Fibroblast of villous mesenchyme (primary cell): ENCODE results near the gene RASD1. TPM values are rescaled to one million over a fixed set of nuclear protein-coding genes. Genes with fewer than 3 reads are reported as not detected.

Experiments used
- DNase-seq: peaks from one replicate; pipeline ENCODE4 v3.0.0-alpha.2; 2010; ENCODE audit warnings: low read depth
- H3K4me3 ChIP-seq: 2 replicates; pipeline ENCODE4 v1.5.1; 2011; ENCODE audit warnings: low read depth, mild to moderate bottlenecking, low read length
- CTCF ChIP-seq: IDR thresholded peaks from 2 replicates; pipeline ENCODE4 v1.5.1; 2012; ENCODE audit warnings: low read depth, mild to moderate bottlenecking, low read length; ENCODE audit not compliant: insufficient read depth
- total RNA-seq: library from RNA; depleted of rRNA; stranded (reverse); fragments of >200 nt; gene quantifications from 2 replicates; pipeline ENCODE4 v1.2.3, GENCODE V29; 2012

Gene RASD1
- total RNA-seq, 1 donor, result 0.86 TPM

GRCh38 chr17:17527534-17527933 lies 31.3 kb upstream of the RASD1 start:
- DNase-seq, result no peak
- no peak overlapping the region for H3K4me3 ChIP-seq
- no peak for TF ChIP-seq CTCF

GRCh38 chr17:17526369-17526768 lies 30.2 kb upstream of the RASD1 start:
- H3K4me3 ChIP-seq, result no peak overlapping the region
- no peak for DNase-seq
- TF ChIP-seq CTCF, result no peak

GRCh38 chr17:17525956-17526355 lies 29.8 kb upstream of the RASD1 start:
- no peak for DNase-seq
- TF ChIP-seq CTCF, result no peak

GRCh38 chr17:17525311-17525710 lies 29.1 kb upstream of the RASD1 start:
- no peak overlapping the region for H3K4me3 ChIP-seq
- TF ChIP-seq CTCF, result no peak
- DNase-seq, result no peak

More at GRCh38 chr17:17525956-17526355, 29.8 kb upstream of the RASD1 start:
- no peak overlapping the region for H3K4me3 ChIP-seq

GRCh38 chr17:17523731-17524490 lies 27.7 kb upstream of the RASD1 start:
- TF ChIP-seq CTCF, result no peak
- H3K4me3 ChIP-seq, result no peak overlapping the region
- DNase-seq, result no peak

GRCh38 chr17:17523001-17523730 lies 27.0 kb upstream of the RASD1 start:
- DNase-seq, result no peak
- H3K4me3 ChIP-seq, result no peak overlapping the region
- no peak for TF ChIP-seq CTCF
